SU-DHL-6 (cell line): ENCODE measurements around the gene GRID2.

Experiments used
- EZH2phosphoT487 ChIP-seq: fragments of 200-600 bp; sonication (generic), shearing (Covaris generic); conservative IDR thresholded peaks from 2 replicates; pipeline ENCODE4 v1.6.1; 2018; ENCODE audit warnings: mild to moderate bottlenecking, antibody characterized with exemption, low read length, moderate library complexity, mixed read lengths
- TF ChIP-seq, protein P1 (sequence below): fragments of 200-600 bp; sonication (generic); IDR thresholded peaks from one replicate; pipeline ENCODE4 v1.5.1; 2017; ENCODE audit warnings: antibody characterized with exemption, mild to moderate bottlenecking, low read length, moderate library complexity; ENCODE audit not compliant: insufficient read depth, poor library complexity, severe bottlenecking

DNA sequence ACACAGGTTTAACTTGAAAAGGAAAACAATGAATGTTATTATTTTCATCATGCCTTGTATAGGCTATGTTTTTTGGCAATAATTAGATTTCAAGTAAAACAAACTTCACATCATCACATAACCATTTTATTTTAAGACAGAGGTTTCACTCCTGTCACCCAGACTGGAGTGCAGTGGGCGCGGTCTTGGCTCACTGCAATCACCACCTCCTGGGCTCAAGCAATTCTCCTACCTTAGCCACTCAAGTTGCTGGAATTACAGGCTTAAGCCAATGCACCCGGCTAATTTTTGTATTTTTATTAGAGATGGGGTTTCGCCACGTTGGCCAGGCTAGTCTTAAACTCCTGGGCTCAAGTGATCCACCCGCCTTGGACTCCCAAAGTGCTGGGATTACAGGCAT is 866.2 kb downstream of the GRID2 start:
- TF ChIP-seq EZH2phosphoT487 = no peak
- TF ChIP-seq, protein P1, sequence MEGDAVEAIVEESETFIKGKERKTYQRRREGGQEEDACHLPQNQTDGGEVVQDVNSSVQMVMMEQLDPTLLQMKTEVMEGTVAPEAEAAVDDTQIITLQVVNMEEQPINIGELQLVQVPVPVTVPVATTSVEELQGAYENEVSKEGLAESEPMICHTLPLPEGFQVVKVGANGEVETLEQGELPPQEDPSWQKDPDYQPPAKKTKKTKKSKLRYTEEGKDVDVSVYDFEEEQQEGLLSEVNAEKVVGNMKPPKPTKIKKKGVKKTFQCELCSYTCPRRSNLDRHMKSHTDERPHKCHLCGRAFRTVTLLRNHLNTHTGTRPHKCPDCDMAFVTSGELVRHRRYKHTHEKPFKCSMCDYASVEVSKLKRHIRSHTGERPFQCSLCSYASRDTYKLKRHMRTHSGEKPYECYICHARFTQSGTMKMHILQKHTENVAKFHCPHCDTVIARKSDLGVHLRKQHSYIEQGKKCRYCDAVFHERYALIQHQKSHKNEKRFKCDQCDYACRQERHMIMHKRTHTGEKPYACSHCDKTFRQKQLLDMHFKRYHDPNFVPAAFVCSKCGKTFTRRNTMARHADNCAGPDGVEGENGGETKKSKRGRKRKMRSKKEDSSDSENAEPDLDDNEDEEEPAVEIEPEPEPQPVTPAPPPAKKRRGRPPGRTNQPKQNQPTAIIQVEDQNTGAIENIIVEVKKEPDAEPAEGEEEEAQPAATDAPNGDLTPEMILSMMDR = no peak
